GM19023 (cell line): ENCODE measurements around the gene FNTB.

Source experiments
- ATAC-seq: cut with Tn5 transposase; IDR thresholded peaks from one replicate; pipeline ENCODE4 v1.9.1; 2021; ENCODE audit warnings: mild to moderate bottlenecking, moderate library complexity; ENCODE audit not compliant: unreplicated experiment

Gene FNTB, protein sequence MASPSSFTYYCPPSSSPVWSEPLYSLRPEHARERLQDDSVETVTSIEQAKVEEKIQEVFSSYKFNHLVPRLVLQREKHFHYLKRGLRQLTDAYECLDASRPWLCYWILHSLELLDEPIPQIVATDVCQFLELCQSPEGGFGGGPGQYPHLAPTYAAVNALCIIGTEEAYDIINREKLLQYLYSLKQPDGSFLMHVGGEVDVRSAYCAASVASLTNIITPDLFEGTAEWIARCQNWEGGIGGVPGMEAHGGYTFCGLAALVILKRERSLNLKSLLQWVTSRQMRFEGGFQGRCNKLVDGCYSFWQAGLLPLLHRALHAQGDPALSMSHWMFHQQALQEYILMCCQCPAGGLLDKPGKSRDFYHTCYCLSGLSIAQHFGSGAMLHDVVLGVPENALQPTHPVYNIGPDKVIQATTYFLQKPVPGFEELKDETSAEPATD

DNA sequence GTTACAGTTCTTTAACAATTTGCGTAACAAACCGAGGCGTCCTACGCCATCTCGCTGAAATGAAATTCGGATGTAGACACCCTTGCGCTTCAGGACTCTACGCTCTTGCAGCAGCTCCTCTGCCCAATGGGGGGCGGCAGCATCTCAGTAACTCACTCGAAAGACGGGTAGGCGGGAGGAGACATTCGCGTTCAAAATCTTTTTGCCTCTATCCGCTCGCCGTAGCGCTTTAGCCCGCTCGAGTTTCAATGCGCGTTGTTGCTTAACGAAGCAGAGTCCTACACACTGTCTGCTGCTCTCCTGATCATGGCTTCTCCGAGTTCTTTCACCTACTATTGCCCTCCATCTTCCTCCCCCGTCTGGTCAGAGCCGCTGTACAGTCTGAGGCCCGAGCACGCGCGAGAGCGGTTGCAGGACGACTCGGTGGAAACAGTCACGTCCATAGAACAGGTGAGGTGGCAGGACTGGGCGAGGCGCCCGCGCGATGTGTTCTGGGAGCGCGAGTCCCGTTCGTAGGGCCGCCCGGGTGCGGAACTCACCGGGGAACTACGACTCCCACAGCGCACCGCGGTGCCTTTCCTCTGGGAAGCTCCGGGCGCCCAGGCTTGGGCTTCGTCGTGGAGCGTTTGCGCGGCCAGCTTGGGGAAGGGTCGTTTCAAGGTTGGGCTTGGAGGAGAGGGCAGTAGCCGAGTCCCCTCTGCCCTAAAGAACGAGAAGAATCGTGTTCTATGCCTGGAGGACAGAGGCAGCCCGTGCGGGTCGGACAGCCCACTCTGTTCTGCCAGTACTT is at the start of gene FNTB:
TSS of gene FNTB (plus strand) at position 248 of the 790 bp plus-strand sequence. CDS start at position 307, 59 bp downstream.
- peak; percentile 95 for ATAC-seq

DNA sequence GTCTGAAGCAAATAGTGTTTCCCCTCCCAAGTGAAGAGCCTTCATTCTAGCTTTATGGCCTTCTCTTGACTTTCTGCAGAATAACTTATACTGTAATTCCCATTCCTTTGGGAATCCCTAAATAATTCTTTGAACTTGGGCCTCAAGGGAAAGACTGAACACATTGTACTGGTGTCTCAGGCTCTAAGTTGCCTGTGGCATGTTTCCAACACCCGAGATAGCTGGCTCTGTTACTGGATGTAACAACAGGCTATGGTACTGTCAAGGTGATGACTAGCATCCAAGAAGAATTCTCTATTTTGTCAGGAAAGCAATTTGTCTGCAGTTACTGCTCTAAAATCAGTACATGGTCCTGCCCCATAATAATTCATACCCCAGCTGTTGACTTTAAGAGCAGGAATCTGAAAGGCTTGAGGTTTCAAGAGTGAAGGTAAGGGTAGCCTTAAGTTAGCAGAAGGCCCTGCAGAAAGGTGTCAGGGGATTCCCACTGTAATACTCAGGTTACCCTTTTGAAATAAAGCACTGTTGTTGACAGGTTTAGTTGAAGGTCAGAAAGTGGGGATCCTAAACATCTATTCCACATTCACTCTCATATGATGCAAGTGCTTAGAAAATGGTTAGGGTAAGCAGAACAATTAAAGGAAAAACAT is 49.4 kb upstream of the FNTB start:
- ATAC-seq: no peak

DNA sequence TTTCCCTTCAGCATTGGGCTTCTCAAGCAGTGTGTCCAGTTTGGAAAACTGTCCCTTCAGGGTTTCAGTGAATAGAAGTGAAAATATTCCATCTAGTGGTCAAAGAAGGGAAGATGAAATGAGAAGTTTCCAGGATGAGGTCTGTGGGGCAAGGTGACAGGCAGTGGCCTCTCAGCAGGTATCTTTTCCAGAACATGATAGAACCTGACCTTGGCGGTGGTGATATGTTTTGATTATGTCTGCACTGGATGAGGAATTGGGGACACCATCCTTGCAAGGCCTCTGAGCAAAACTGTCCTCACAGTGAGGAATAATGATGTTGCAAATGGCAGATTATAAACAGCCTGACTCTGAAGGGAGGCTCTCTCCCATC is 48.9 kb upstream of the FNTB start:
- ATAC-seq: no peak

DNA sequence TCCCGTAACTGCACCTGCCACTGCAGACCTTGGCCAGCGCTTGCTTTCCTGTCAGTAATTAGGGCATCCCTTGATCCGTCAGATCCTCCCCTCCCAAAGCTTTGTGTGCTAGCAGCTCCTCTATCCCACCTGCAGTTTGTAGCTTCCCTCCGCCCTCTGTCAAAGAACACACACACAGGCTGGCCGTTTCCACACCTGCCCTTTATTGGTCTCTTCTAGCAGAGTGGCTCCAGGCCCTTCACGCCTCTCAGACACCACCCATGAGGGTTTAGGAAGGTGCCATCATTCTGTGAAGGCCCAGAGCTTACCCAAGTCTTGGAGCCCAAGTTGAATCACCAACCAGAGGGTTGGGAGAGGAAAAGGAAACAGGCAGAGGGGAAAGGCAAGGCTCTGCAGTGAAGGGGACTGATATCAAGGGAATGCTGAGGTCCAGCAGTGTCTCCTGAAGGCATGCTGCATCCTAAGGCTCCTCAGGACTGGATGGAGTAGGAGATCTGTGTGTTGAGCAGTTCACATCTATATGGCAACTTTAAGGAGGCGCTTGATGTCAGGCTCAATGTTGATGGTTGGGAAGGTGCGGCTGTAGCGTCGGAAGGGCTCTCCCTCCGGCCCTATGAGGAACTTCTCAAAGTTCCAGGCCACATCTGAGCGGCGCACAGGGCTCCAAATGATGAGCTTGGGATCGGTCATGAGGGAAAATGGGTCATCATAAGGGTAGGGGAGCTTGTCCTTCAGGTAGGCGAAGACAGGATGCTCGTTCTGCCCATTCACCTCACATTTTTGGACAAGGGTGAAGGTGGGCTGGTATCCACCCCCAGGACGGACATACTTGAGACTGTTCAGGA is 47.5 kb upstream of the FNTB start:
- no peak for ATAC-seq

DNA sequence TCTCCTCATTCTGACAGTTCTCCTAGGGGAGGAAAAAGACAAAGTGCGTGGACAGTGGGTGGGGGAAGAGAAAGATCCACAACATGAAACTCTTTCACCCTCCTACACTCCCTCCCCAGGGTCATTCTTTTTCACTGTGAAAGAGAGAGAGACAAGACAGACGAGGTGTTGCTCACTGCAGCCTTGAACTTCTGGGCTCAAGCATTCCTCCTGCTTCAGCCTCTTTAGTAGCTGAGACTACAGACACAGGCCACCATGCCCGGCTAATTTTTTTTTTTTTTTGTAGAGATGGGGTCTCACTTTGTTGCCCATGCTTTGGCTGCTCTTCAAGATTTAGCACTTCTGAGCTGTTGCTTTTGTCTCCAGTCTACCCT is 46.9 kb upstream of the FNTB start:
- ATAC-seq: no peak

DNA sequence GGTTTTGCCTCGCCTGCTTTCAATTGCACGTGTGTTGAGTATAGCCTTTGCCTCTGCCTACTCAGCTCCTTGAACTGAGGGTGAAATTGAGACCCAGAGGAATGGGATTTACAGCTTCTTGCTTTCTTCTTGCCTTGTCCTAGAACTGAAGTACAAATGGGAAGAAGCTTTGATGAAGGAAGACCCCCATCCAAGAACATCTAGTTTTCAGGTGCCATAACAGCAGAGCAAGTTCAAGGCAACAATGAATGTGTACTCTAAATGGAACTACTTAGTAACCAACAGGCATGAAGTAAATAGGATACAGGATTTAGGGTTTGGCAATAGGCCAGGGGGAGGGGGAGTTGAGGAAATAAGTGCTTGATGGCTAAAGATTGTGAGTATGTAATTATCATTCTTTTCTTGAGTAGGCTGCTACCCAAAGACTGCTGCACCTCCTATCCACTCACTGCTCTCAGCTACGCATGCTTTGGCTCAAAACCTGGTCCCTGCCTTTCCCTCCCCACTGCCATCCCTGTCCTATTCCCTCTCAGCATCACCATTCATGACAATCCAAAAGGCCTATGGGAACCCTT is 46.3 kb upstream of the FNTB start:
- no peak for ATAC-seq

DNA sequence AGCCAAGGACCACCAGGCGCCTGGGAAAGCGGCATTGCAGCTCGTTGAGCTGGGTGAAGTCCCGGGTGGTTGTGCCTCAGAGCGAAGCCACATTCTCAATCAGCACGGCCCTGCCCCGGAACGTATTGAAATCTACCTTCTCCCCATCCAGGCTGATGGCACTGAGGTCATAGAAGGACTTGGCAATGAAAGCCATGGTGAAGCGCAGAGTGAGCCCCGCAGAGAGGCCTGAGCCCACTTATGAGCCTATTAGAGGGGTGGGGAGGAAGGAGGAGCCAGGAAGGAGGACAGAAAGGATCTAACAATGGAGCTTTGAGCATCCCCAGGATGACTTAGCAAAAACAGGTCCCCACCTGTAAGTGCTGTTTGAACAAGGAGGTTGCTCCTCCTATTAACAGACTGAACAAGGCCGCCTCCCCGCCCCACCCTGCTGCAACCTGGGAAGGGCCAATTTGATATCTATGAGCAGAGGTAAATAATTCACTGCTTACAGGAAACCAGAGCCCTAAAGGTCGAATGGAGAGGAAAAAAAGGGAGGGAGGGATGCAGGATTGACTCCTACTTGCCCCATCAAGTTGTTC is 44.1 kb upstream of the FNTB start, which contains the start of gene GPX2:
TSS of gene GPX2 (minus strand) at position 215 of the 581 bp plus-strand sequence. CDS start at position 196, 19 bp downstream.
- no peak for ATAC-seq

DNA sequence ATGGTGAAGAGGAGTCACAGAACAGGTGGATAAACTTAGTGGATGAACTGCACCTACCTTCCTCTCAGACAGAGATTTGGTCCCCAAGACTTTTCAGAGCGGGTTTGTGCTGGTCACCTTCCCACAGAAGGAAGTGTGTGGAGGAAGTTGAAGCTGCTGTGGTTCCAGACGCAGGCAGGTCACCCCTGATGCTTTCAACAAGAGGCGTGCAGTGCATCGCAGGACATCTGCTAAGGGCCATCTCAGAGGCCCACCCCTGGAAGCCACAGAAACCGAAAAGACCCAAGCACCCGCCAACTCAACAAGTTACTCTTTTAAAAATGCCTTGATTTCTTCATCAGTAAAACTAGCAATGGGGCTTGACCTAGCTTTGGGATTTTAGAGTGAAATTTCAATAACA is 43.1 kb upstream of the FNTB start:
- no peak for ATAC-seq

DNA sequence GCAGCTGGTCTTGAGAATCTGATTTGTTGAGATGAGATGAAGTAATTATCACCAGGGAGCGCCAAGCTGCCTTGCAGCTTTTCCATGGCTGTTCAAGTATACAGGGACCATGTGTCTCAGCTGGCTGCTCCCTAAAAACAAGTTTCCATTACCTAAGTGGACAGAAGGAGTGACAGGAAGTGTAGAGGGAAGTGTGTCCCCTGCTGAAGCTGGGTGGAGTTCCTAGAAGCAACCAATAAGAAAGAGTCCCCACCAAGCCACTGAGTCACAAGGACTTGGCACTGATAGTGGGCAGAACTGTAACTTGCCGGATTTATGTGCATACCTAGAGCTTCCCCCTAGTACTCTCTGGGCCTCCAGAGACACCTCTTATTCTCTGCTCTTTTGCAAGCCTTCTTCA is 42.7 kb upstream of the FNTB start:
- ATAC-seq: no peak

DNA sequence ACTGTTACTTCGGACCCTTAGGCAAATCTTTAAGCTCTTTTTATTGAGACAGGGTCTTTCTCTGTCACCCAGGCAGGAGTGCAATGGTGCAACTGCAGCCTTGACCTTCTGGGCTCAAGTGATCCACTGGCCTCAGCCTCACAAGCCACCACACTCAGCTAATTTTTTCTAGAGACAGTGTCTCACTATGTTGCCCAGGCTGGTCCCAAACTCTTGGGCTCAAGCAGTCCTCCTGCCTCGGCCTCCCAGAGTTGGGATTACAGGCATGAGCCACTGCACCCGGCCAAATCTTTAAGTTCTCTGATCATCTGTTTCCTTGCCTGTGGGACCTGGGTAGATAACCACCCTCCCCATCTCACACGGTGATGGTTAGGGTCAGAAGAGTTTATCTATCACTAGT is 41.8 kb upstream of the FNTB start:
- ATAC-seq: no peak

DNA sequence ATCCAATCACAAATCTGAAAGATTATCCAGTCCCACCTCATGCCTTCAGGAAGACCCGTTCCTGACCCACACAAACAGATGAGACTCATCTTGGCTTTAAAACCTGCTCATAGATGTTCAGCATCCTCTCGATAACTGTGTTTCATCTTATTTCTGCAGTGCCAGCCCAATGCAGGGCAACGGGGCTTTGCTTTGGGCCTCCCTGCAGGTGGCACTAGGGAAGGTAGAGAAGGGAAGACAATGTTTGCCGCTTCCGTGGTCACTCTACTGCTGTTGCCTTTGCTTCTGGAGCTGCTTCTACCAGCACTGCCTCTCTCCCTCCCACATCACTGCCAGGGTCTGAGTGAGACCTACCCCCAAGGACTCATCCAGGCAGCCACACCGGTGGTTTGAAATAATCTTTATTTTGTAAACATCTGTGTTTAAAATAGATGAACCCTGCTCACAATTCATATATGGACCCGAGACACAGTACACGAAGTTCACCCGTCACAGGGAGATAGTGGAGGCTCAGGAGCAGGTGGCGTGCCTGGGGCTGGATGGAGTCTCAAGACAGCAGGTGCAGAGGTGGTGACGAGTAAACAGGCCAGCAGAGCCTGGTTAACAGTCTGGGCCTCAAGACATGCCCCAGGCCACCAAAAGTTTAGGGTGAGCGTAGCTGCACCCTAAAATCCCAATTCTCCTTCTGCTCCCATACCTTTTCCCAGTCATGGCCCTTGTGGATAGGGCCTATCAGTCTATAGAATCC is 41.1 kb upstream of the FNTB start:
- ATAC-seq: no peak

DNA sequence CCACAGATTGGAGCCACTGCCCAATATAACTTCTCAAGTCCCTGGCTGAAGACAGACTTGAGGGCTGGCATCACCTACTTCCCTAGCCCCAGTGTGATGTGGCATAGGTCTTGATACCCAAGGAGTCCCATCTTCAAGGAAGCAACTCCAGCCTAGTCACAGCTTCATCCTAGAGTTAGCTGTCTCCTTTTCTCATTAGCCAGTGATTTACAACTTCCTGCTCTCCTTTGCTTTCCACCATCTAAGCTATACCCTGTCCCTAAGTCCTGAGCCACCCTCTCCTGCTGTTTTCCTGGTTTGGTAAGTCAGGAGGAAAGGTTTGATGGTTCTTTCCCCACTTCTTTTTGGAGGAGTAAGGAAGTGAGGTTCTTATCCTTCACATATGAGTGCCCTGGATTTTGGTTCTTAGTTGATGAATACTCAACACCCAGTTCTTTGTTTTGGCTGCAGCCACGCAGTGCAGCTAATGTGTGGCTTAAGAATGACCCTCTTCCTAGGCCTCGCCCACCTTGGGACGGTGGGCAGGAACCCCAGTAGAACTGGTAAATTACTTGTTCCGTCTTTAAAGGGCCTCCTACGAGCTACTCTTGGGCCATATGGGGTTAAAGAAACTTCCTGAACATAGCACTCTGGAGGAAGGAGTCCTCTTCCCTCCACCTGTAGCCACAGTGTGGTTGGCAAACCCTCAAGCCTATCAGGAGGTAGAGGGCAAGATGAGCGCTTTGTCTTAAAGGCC is 40.2 kb upstream of the FNTB start:
- no peak for ATAC-seq

DNA sequence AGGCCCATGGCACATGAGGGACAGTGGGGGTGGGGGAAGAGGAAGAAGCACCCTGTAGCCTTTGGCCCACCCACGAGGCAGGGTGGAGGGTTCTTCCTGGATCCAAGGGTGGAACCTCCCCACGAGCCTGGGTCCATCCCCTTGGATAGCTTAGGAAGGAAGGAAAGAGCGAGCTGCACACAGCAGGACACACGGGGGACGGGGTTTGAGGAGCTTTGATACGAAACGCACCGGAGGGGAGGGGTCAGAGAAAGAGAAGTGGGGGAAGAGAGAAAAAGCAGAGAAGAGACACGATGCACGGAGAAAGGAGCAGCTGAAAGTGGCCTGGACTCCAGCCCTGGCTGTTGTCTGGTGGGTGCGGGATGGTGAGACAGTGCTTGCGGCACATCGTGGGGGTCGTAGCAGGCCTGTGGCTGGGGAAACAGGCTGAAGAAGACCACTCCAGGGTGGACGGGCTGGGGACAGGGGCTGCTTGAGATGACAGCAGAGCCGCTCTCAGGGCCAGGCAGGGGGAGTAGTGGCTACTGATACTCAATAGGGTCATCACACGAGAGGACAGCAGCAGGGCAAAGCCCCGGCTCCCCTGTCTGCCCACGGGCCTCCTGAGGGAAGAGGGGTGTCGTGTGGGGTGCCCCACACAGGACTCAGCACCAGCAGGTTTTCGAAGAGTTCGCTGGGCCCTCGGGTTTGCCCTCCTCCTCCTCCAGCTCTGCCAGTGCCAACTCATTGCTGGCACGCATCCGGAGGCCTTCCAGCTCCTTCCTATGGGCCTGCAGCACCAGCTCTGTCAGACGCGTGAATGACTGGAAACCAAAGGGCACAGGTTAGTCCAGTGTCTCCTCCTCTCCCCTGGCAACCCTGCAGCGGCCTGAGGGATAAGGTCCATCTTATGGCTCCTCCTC is 38.7 kb upstream of the FNTB start:
- no peak for ATAC-seq

DNA sequence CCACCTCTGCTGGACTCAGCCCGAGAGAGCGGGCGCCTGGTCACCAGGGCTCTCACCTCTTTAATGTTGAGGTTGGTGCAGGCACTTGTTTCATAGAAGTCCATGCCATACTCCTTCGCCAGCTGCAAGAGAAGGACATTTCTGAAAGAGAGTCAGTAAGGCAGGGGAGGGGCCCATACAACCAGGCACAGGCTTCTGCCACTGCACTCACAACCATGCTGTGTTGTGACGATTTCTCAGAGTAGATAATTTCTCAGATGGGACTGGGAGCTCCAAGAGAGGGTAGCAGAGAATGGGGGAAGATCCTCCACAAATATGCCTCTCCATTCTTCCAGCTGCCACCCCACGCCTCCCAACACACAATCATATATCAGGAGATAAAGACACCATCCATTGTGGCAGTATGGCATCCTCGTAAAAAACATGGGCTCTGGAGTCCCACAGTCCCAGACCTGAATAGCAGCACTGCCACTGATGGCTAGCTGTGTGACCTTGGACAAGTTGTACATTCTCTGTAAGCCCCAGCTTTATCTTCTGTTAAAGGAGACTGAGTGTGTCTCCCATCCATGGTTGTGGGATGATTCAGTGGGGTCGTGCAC is 38.0 kb upstream of the FNTB start:
- ATAC-seq: no peak

DNA sequence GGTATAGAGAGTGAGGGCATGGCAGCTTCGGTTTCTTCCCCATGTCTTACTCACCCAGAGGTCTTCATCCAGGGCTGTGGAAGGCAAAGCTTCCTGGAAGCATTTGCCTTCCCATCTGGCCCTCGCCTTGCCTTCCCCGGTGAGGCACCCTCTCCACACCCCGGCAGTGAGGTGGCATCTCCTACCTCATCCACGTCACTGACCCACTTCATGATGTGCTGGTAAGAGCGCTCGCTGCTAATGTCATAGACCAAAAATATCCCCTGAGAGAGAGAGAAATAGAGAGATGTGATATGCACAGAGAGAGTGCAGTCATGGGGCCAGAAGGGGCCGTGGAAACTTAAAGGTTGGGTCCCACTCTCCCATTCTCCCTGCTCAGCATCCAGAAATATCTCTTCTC is 35.8 kb upstream of the FNTB start:
- no peak for ATAC-seq

DNA sequence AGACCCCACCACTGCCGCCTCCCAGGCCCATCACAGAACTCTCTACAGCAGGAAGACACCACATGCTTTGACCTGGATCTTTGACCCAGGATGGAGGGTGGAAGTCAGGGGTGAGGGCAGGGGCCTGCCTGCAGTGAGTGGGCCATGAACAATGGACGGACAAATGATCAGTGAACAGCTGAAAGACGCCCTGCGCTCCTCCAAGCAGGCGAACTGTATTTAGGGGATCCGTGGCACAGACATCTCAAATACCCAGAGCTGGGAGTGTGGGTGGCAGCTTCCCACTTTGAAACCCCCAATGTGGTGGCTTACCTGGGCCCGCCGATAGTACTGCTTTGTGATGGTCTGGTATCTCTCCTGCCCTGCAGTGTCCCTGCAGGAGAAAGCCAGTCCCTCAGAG is 35.4 kb upstream of the FNTB start:
- ATAC-seq: no peak

DNA sequence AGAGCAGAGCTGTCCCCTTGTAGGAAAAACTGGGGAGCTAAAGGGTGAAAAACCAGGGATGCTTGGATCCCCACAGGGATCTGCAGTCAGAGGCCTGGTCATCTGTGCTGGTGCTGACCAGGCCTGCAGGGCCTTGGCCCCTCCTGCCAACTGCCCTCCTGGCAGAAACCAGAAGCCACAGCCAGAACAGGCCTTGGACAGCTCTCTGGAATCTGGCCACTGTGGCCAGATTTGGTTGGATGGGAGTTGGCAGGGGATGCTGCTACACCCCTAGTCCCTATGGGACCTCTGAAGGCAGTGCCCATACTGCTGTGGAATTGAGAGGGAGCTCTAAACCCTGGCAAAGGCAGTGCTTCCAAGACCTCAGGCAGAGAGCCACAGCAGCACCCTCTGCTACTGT is 35.0 kb upstream of the FNTB start:
- ATAC-seq: no peak
